GM12873 (cell line): ENCODE measurements around the gene CALM3.

ENCODE experiments used
- TF ChIP-seq, protein P1 (sequence below): IDR thresholded peaks from 2 replicates; pipeline ENCODE4 v1.5.1; 2012; ENCODE audit warnings: low read depth, mild to moderate bottlenecking, moderate library complexity, low read length, control low read depth; ENCODE audit not compliant: insufficient read depth; ENCODE audit errors: missing control alignments

CALM3 gene

DNA sequence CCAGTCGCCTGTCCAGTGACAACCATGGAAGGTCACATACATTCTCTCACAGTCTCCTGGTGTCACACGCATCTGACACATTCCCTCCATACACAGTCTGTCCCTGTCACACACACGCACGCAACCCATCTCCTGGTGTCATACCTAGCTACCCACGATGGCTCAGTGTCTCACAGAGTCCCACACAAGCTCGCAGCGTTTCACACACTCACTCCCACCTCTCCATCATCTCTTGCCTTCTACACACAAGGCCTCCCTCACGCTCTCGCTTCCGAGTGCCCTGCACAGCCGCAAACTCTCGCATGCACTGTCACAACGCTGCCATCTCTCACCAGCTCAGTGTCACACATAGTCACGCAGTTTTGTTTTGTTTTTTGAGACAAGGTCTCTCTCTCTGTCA lies 36.1 kb downstream of the CALM3 start:
- TF ChIP-seq, protein P1, sequence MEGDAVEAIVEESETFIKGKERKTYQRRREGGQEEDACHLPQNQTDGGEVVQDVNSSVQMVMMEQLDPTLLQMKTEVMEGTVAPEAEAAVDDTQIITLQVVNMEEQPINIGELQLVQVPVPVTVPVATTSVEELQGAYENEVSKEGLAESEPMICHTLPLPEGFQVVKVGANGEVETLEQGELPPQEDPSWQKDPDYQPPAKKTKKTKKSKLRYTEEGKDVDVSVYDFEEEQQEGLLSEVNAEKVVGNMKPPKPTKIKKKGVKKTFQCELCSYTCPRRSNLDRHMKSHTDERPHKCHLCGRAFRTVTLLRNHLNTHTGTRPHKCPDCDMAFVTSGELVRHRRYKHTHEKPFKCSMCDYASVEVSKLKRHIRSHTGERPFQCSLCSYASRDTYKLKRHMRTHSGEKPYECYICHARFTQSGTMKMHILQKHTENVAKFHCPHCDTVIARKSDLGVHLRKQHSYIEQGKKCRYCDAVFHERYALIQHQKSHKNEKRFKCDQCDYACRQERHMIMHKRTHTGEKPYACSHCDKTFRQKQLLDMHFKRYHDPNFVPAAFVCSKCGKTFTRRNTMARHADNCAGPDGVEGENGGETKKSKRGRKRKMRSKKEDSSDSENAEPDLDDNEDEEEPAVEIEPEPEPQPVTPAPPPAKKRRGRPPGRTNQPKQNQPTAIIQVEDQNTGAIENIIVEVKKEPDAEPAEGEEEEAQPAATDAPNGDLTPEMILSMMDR, result no peak

DNA sequence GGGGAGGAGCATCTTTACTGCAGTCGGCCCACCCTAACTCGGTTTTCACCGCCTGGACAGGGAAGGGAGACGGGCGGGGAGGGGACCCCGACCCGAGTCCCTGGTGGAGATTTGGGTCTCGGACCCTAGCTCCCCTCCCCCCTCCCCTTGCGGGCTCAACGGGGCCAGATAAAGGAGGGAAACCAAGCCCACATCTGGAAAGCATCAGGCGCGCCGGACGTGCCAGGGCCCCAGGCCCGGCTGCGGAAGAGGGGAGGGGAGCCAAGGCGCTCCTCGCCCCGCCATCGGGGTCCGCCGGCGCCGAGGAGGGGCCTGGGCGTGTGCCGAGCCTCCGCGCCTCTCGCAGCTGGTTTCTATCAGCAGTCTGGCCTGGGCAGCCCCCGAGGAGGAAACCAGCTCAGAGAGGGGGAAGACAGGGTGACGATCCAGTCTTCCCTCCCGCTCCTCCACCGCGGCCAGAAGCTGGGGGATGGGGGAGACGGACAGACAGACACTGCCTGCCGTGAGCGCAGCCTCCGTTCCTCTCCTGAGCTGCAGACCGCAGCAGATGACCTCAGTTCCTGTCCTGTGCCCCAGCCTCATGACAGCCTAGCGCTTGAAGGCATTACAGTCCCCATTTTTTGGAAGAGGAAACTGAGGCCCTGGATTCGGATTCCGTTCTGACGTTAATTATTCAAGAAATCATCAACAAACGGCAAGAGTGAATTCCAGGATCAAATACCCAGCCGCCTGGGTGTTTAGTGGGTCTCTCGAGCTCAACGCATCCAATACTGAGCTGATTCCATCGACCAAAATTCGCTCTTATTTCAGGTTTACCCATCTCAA lies 38.4 kb downstream of the CALM3 start:
- TF ChIP-seq, protein P1, result no peak

DNA sequence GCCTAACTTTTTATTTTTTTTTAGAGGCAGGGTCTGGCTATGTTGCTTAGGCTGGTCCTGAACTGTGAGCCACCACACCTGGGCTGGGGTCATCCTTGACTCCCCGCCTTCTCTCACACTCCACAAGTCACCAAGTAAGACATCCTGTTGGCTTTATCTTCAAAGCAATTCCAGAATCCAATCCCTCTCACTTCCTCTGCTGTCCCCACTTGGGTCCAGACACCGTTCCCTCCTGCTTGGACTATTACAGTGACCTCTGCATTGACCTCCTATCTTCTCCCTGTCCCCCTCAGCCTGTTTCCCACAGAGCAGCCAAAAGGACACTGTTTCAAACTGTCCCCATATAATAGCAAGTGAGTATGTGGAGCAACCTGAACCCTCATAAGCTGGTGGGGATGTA lies 39.5 kb downstream of the CALM3 start:
- TF ChIP-seq, protein P1, result no peak

DNA sequence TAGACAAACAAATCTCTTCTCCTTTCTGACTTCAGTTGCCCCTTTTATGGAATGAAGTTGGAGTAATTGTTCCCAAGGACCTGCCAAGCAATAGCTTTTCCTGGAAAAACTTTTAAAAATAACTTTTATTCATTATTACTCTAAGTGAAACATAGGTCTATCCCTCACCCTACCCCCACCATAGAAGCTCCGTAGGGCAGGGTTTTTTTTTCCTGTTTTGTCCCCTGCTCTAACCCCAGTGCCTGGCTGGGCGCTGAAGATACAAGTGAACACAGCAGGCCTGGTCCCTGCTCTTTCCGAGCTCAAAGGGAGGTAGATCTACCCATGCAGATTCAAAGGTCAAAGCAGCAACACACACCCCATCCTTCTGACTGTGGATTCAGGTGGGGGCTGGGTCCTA lies 43.6 kb downstream of the CALM3 start:
- TF ChIP-seq, protein P1, result no peak

DNA sequence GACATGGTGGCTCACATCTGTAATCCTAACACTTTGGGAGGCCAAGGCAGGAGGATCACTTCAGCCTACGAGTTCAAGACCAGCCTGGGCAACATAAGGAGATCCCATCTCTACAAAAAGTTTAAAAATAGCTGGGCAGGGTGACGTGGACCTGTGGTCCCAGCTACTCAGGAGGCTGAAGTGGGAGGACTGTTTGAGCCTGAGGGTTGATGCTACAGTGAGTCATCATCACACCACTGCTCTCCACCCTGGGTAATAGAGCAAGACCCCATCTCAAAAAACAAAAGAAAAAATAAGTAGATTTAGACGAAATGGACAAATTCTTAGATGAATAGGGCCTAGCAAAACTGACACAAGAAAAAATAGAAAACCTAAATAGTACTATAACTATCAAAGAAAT lies 45.3 kb downstream of the CALM3 start:
- TF ChIP-seq, protein P1, result no peak

DNA sequence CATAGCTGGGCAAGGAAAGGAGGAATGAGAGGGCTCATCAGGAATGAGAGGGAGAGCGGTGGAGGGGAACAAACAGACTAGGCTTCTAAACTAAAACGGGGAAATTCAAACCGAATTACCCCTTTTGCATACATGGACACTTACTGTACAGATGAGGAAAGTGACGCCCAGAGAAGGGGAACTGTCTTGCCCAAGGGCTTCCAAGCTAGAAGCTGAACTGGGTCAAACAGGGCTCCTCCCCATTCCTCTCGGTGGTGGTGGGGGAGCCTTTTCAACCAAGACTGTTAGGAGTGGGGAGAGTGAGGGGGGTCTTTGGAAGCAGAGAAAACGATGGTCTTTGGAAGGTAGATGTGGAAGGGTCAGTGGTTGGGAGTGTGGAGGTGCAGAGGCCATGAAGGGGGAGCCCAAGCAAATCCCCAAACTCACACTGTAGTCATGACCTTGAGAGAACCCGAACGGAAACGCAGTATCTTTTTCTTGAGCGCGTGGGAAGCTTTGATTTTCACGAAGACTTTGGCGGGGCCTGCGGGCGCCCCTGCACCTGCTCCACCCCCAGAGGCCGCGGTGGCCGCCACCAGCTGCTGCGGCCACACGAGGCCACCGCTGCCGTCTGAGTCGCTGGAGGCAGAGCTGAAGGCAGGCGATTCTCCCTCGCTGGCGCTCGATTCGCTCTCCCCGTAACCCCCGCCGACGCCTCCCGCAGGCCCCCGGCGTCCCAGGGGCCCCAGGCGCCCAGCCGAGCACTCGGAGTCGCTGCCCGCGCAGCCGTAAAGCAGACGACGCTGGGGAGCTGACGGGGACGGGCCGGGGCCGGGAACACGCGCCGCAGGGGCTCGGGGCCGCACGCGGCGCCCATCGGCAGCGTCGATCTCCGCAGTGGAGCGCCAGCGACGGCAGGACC lies 47.2 kb downstream of the CALM3 start:
- TF ChIP-seq, protein P1, result no peak
